SK-N-SH (cell line): Measurements from ENCODE around the gene ELANE.

Experiments used
- FOXJ3 ChIP-seq: sonication (generic); formaldehyde crosslinking; IDR thresholded peaks from 2 replicates; pipeline ENCODE4 v1.5.1; 2020; ENCODE audit warnings: mild to moderate bottlenecking, missing genetic modification reagents
- POLR2AphosphoS5 ChIP-seq: IDR thresholded peaks from 2 replicates; pipeline ENCODE4 v1.6.1; 2012; ENCODE audit warnings: low read depth, low read length
- YY1 ChIP-seq: IDR thresholded peaks from 2 replicates; pipeline ENCODE4 v1.4.0; 2012; ENCODE audit warnings: low read depth, mild to moderate bottlenecking
- TF ChIP-seq, protein P1 (sequence below): fragments of 200-600 bp; sonication (generic); IDR thresholded peaks from 2 replicates; pipeline ENCODE4 v1.6.1; 2017; ENCODE audit warnings: antibody characterized with exemption, mild to moderate bottlenecking, moderate library complexity
- TF ChIP-seq, protein P2 (sequence below): IDR thresholded peaks from 2 replicates; pipeline ENCODE4 v1.6.1; 2012; ENCODE audit warnings: mild to moderate bottlenecking, low read depth, low read length, moderate library complexity
- TF ChIP-seq, protein P3 (sequence below): fragments of 150-350 bp; IDR thresholded peaks from 2 replicates; pipeline ENCODE4 v1.6.1; 2017; ENCODE audit warnings: antibody characterized with exemption, low read length, low read depth, borderline replicate concordance

DNA sequence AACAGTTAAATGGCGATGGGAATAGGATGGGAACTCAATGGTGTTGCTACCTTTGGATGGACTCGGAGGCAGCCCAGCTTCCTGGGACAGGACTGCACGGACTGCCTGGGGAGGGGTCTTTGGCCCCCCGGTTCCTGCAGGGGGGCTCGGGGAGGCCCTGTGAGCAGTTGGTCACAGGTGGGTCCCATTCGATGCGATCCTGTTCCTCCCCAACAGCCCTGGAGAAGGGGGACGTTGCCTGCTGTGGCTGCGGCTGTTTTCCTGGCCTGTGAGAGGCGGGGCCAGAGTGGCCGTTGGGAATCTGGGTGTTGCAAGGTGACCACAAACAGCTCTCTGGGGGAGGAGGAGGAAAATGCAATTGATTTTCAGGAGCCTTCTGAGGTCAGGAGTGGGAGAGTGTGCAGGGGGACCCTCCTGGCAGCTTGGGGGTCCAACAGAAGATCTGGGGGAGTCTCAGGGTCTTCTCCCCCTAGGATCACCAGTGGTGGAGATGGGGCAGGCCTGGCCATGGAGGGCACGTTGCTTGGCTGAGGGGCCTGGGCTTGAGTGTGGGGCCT is 28.5 kb upstream of the ELANE start:
- TF ChIP-seq, protein P1, sequence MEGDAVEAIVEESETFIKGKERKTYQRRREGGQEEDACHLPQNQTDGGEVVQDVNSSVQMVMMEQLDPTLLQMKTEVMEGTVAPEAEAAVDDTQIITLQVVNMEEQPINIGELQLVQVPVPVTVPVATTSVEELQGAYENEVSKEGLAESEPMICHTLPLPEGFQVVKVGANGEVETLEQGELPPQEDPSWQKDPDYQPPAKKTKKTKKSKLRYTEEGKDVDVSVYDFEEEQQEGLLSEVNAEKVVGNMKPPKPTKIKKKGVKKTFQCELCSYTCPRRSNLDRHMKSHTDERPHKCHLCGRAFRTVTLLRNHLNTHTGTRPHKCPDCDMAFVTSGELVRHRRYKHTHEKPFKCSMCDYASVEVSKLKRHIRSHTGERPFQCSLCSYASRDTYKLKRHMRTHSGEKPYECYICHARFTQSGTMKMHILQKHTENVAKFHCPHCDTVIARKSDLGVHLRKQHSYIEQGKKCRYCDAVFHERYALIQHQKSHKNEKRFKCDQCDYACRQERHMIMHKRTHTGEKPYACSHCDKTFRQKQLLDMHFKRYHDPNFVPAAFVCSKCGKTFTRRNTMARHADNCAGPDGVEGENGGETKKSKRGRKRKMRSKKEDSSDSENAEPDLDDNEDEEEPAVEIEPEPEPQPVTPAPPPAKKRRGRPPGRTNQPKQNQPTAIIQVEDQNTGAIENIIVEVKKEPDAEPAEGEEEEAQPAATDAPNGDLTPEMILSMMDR, result no peak
- TF ChIP-seq POLR2AphosphoS5 (no peak), FOXJ3 (CRISPR knock-in tag) (no peak), YY1 (no peak)
- TF ChIP-seq, protein P2, sequence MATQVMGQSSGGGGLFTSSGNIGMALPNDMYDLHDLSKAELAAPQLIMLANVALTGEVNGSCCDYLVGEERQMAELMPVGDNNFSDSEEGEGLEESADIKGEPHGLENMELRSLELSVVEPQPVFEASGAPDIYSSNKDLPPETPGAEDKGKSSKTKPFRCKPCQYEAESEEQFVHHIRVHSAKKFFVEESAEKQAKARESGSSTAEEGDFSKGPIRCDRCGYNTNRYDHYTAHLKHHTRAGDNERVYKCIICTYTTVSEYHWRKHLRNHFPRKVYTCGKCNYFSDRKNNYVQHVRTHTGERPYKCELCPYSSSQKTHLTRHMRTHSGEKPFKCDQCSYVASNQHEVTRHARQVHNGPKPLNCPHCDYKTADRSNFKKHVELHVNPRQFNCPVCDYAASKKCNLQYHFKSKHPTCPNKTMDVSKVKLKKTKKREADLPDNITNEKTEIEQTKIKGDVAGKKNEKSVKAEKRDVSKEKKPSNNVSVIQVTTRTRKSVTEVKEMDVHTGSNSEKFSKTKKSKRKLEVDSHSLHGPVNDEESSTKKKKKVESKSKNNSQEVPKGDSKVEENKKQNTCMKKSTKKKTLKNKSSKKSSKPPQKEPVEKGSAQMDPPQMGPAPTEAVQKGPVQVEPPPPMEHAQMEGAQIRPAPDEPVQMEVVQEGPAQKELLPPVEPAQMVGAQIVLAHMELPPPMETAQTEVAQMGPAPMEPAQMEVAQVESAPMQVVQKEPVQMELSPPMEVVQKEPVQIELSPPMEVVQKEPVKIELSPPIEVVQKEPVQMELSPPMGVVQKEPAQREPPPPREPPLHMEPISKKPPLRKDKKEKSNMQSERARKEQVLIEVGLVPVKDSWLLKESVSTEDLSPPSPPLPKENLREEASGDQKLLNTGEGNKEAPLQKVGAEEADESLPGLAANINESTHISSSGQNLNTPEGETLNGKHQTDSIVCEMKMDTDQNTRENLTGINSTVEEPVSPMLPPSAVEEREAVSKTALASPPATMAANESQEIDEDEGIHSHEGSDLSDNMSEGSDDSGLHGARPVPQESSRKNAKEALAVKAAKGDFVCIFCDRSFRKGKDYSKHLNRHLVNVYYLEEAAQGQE, result no peak
- TF ChIP-seq, protein P3, sequence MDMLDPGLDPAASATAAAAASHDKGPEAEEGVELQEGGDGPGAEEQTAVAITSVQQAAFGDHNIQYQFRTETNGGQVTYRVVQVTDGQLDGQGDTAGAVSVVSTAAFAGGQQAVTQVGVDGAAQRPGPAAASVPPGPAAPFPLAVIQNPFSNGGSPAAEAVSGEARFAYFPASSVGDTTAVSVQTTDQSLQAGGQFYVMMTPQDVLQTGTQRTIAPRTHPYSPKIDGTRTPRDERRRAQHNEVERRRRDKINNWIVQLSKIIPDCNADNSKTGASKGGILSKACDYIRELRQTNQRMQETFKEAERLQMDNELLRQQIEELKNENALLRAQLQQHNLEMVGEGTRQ, result no peak
